Neural cell (in vitro differentiated cells): ENCODE results near the gene TOX2.

Experiments
- CTCF ChIP-seq: fragments of 450-650 bp; IDR thresholded peaks from 2 replicates; pipeline ENCODE4 v1.5.1; 2014; ENCODE audit warnings: antibody characterized with exemption, mild to moderate bottlenecking, moderate library complexity; ENCODE audit not compliant: poor library complexity, severe bottlenecking
- EP300 ChIP-seq: fragments of 450-650 bp; conservative IDR thresholded peaks from 2 replicates; pipeline ENCODE4 v1.6.1; 2014; ENCODE audit warnings: antibody characterized with exemption, mild to moderate bottlenecking, moderate library complexity; ENCODE audit not compliant: poor library complexity, severe bottlenecking
- RAD21 ChIP-seq: fragments of 450-650 bp; conservative IDR thresholded peaks from 2 replicates; pipeline ENCODE4 v1.6.1; 2014; ENCODE audit warnings: antibody characterized with exemption, mild to moderate bottlenecking, moderate library complexity

GRCh38 chr20:44098256-44098630 lies 183.6 kb downstream of the TOX2 start:
- TF ChIP-seq CTCF (no peak), RAD21 (no peak), EP300 (no peak)
